ENCODE data around the gene OBSCN.

The OBSCN gene

DNA sequence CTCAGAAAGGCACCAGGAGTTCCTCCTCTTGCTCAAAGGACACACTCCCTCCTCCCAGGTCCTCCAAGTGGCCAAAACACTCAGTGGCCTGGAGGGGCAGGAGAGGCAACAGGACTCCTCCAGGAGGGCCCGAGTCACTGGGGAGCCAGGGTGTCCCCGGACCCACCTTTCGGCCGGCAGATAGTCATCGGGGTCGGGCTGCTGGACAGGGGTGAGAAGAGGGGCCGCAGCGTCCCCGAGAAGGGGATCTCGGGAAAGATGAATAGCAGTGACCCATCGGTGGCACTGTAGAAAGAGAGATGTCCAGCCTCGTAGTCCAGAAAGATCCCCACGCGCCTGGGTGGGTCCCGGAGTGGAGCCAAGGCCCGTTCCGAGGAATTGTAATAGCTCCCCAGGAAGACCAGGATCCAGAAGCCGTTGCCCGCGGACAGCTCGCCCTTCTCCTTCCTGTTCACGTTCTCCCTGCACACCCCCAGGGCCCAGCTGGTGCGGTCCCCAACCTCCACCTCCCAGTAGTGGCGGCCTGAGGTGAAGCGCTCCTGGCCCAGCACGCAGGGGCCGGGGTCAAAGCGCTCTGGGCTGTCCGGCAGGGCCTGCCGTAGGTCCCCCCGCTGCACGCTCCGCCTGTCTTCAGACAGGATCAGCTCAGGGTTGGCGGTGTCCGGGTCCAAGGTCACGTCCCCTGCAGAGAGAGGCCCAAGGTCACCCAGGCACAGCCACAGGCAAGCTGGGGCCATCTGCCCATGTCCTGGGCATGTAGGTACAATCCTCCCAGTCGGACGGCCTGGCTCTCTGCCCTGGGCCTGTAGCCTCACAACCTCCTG, 186.9 kb downstream of the OBSCN start:
- DNase-seq = no peak

DNA sequence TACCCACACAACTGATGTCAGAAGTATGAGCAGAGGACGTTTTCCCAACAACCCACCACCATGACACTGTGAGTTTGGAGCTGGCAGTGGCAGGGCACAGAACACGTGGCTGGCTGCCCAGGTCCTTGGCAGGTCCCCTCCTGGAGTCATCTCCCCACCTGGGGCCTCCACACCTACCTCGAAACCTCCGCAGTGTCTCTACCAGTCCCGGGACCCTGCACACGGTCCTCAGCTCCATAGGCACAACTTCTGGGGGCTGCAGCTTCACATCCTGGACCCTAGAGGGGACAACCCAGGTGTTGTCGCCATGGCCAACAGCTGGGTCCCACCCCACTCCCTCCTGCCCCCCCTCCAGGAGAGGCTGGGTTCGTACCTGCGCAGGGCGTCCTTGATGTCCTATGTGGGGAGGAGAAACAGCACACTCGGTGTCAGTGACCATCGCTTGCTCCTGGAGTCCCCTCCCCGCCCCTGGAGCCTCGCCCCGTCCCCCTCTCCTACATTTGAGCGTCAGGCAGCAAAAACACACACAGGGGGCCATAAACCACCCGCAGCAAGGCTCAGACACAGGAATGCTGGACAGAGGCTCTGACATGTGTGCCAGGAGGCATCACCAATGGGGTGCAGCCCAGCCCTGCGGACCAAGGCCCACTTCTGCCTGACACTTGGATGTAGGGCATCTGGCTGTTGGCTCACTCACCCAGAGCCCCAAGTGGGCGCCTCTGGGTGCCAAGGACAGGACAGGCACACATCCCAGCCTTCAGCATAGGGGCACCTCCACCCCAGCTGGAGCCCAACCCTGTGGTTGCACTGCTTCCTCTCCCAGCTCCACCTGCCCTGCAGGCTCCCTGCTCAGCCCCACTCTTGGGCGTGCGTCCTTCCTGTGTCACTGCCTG, 189.2 kb downstream of the OBSCN start:
- no peak for DNase-seq

- DNase-seq = no peak
Observed at GRCh38 chr1:228397966-228398365, 190.1 kb downstream of the OBSCN start.

GRCh38 chr1:228398741-228399461, 191.1 kb downstream of the OBSCN start:
- DNase-seq = no peak

- no peak for DNase-seq
Observed at GRCh38 chr1:228399531-228400236, 191.8 kb downstream of the OBSCN start.

GRCh38 chr1:228400237-228400651, 192.4 kb downstream of the OBSCN start:
- no peak for DNase-seq

DNA sequence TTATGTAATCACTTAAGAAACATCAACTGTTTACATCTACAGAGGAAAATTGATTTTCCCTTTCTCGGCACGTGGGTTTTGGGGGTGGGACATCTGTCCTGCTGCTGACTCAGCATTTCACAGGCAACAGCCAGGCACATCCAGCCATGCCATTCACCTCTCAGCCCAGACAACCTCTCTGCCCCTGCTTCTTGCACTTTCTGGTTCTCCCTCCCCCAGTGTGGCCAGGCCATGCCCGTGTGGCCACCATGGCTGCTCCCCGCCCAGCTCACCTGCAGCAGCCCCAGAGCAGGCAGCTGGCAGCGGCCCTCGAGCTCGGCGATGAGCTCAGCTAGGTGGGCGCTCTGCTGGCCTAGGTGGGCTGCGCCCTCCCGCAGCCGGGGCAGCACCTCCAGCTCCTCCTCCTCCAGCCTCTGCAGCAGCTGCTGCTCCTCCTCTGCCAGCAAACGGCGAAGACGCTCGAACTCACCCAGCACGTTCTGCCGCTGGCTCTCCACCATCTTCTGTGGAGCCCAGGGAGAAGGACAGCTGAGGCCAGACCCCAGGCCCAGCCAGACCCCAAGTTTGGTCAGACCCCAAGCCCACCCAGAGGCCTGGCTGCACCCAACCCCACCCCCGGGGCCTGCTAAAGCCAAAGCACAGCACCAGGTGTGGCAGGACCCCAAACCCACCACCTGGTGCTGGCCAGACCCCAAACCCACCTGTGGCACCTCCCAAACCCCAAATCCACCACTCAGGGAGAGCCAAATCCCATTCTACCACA, 193.0 kb downstream of the OBSCN start:
- DNase-seq = no peak

DNA sequence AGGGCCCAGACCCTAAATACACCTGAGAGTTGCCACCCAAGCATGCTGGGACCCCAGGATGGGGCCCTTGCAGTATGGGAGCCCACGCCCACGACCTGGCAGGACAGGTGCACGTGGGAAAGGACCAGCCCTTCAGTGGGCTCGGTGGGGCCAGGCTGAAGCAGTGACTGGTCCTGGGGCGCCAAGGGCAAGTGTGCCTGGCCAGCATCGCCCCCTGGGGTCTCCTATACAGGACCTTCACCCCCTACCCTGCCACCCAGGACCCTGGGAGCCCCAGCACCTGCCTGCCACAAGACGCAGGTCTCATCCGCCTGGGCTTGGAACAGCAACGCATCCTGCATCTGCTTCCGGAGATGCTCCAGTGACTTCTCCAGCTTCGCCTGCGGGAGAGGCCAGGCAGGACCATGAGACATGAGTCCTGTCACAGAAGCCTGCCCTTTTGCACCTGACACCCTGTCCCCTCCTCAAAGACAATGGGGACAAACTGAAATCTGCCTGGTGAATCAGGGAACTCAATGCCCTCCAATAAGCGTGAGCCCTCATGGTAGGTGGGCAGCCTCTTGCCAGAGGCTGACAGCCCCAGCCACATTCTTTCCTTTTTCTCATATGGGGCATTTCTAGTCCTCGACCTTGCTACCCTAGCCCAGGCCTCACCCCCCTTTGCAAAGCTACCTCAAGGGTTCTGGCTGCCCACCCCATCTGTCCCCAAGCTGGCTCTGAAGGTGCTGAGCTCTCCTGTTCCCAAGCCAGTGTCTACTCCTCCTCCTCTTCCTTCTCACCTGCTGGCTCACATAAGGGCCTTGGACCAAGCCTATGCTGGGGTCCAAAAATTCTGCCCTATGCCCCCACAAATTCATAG, 194.2 kb downstream of the OBSCN start:
- no peak for DNase-seq

- DNase-seq = no peak
Observed at GRCh38 chr1:228402641-228403025, 194.8 kb downstream of the OBSCN start.

- DNase-seq = no peak
Observed at GRCh38 chr1:228403231-228403631, 195.4 kb downstream of the OBSCN start.

DNA sequence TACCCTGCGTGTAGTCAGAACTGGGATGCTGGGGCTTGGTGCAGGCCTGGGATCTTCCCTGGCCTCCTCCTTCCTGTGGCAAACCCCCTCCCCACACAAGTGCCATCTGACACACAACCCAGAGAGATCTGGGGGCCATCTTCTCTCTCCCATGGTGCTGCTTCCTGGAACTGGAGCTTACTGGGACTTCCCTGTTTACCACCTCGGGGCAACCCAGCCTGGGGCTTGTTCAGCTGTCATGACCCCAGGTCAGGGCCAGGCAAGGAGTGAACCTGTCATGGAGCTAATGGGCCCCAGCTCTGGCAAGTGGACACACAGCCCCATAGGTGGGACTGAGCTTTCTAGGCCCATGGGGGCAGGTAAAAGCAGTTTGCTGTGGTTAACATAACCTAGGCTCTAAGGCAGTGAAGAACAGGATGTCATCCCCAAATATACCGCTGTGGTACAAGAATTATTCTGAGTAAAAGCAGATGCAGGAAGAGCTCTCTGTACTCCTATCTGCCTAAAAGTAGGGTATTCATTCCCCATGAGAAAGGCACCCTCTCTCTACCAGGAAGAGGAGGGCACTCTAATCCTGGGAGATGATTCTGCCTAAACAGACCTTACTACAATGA, 196.4 kb downstream of the OBSCN start:
- DNase-seq = no peak

DNA sequence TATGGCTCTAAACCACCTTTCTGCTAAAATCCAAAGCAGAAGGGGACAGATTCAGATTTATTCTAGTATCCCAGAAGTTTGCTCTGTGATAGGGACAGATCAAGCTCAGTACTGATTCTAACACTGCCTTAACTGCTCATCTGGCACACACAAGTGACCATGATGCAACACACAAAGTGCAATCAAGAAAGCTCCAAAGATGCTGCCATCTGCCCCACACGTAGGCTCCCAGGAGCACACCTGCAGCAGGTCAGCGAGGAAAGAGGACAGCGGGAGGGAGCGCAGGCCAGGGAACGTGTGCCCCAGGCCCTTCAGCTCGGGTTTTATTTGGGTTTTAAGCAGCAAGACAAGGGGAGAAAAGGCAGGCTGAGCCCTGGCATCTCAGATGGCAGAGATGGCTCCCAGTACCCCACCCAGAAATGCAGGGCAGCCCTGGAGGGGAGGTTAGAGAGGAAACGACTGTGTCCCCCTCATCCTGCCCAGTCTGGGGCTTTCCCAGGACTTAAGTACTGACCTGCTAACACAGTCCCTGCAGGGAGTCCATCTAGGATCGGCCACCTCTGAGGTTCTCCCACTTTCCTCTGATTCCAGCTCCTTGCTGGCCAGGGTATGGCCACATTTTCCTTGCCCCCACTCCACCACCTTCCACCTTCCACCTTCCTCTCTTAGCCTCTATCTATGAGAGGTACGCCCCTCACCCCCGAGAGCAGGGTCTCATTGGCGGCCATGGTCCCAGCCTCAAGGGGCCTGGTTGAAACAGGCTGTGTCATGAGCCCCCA, 197.5 kb downstream of the OBSCN start:
- no peak for DNase-seq

DNA sequence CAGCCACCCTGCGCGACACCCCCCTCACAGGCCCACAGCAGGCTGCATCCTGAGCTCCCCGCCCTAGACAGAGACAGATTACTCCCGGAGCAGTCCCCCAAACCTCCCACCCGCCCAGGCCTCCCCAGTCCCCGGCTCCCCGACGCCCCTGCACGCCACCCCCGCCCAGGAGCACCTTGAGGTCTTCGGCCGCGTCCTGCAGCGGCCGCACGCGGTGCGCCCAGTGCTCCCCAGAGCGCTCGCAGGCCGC, 198.1 kb downstream of the OBSCN start:
- DNase-seq = no peak

GRCh38 chr1:228407106-228408040, 199.5 kb downstream of the OBSCN start:
- no peak for DNase-seq

DNA sequence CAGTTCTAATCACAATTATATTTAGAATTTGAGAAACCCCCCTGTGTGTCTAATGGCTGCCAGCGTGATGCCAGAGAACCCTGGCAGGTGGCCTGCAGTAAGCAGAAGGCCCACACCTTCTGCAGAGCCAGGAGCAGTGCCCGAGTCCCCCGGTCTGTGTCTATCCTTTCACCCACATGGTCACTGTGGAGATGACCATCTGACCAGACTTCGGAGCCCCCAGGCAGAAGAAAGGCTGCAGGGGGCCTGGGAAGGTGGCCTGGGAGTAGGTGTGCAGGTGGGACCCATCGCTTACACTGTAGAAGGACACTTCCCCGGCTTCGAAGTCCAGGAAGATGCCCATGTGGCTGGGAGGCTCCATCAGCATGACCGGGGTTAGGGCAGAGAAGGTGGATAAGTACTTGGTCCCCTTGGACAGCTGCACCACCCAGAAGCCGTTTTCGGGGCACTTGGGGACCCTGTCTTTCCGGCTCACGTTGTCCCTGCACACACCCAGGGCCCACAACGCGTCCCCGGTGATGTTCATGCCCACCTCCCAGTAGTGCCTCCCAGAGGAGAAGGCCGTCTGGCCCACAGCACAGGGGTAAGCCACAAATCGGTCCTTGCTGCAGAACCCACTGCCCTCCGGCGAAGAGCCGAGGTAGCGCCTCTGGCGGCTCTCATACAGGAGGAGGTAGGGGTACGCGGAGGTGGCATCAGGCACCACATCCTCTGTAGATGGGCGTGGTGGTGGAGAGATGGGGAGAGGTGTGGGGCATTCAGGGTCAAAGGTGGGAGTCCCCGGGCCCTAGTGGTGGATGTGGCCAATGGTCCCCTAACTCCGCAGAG, 200.4 kb downstream of the OBSCN start:
- DNase-seq = no peak

DNA sequence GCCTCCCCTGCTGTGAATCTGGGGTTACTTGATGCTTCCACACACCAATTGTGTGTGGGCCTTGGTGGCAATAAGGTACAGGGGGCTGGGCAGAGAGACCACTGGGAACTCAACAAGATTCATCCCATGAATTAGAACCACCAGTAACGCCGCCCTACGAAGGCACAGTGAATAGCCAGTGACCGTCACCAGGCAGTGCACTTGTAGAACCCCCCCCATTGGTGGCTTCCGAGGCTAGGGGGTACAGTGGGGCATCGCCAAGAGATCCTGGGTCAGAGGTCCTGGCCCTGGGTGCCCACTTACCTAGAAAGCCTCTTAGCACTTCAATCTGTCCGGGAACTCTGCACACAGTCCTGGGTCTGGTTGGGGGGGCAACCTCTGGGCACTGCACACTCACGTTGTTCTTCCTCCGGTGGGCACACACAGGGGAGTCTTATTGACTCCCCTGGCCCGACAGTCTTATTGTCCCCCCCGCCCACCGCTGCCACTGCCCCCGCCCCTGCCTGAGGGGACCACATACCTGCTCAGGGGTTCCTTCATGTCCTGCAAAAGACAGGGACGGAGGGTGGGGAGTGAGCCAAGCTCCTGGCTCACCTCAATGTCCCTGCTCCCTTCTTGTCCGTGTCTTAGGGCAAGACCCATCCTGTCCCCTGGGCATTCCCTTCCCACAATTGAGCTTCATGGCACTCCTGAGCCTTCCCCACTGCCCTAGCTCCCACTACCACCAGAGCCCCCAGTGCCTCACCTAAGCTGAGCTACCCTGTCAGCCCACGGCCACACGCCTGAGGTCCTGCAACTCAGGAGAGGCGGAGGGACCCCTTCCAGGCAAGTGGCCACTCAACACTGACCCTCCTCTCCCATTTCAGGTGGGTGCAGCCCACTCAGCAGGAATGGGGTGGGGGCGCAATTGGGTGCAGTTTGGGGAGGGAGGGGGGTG, 201.3 kb downstream of the OBSCN start:
- no peak for DNase-seq

- no peak for DNase-seq
Observed at GRCh38 chr1:228410015-228410414, 202.2 kb downstream of the OBSCN start.

Measured in activated CD8-positive, alpha-beta memory T cell treated with anti-CD3 and anti-CD28 coated beads, Interleukin-2, amount 50 U/mL, for 4 hours (primary cell).